Measurements from ENCODE around the gene KCNQ1. TPM values are rescaled to one million over a fixed set of nuclear protein-coding genes. Genes with fewer than 3 reads are reported as not detected.

The KCNQ1 gene
- total and polyA plus RNA-seq, 9 donors: 1.4 to 17.2 (median 3.8) TPM

- Histone ChIP-seq H3K27ac (no peak overlapping the region), H3K27me3 (no peaks in the 10 kb centered on the region), H3K4me1 (ENCODE audit: insufficient read depth) (no peaks in the 10 kb centered on the region), H3K9me3 (no peaks in the 10 kb centered on the region), H3K4me3 (no peak overlapping the region), H3K36me3 (no peaks in the 10 kb centered on the region)
- WGBS, 3 donors: 73 to 78% (median 76%) methylated on average over 6 to 8 of the region's 8 CpGs
- TF ChIP-seq EP300 (IDR thresholded peaks at IDR 0.05): no peak
- intact Hi-C loops (cut with DNase I): no loop called here
- peak in 3 of 5 donors; percentile 15 to 40 (median 23) for DNase-seq
These were observed 105.8 kb downstream of the KCNQ1 start for GRCh38 chr11:2550606-2550970.

GRCh38 chr11:2551131-2551530, 106.3 kb downstream of the KCNQ1 start:
- H3K4me3 ChIP-seq: no peak overlapping the region
- intact Hi-C loops (cut with DNase I): no loop called here
- WGBS, 3 donors: 93 to 94% (median 94%) methylated on average over 12 of the region's 12 CpGs
- H3K27ac ChIP-seq: no peak overlapping the region
- TF ChIP-seq CTCF (IDR thresholded peaks at IDR 0.05) (no peak), EP300 (IDR thresholded peaks at IDR 0.05) (no peak), POLR2A (IDR thresholded peaks at IDR 0.05) (no peak)
- no peaks in the 10 kb centered on the region for H3K4me1 ChIP-seq (ENCODE audit: insufficient read depth)
- peak in 2 of 5 donors; percentile 6 to 18 for DNase-seq
- H3K9me3 ChIP-seq: no peaks in the 10 kb centered on the region
- no peaks in the 10 kb centered on the region for H3K36me3 ChIP-seq
- H3K27me3 ChIP-seq: no peaks in the 10 kb centered on the region

- no peaks in the 10 kb centered on the region for H3K9me3 ChIP-seq
- 77 to 91% (median 84%) methylated on average over 5 of the region's 5 CpGs for WGBS, 3 donors
- no peaks in the 10 kb centered on the region for H3K27me3 ChIP-seq
- no peaks in the 10 kb centered on the region for H3K36me3 ChIP-seq
- no peak for TF ChIP-seq POLR2A (IDR thresholded peaks at IDR 0.05)
- no peak for TF ChIP-seq CTCF (IDR thresholded peaks at IDR 0.05)
- no peak for TF ChIP-seq EP300 (IDR thresholded peaks at IDR 0.05)
- no peaks in the 10 kb centered on the region for H3K4me1 ChIP-seq (ENCODE audit: insufficient read depth)
- H3K27ac ChIP-seq: no peak overlapping the region
- no peak overlapping the region for H3K4me3 ChIP-seq
- intact Hi-C loops (cut with DNase I): no loop called here
- no peak for DNase-seq
These were observed 107.4 kb downstream of the KCNQ1 start for GRCh38 chr11:2552210-2552609.

- Histone ChIP-seq H3K9me3 (no peaks in the 10 kb centered on the region), H3K27me3 (no peaks in the 10 kb centered on the region), H3K4me1 (ENCODE audit: insufficient read depth) (no peaks in the 10 kb centered on the region), H3K36me3 (no peaks in the 10 kb centered on the region), H3K27ac (no peak overlapping the region), H3K4me3 (no peak overlapping the region)
- WGBS, 3 donors: 92 to 99% (median 97%) methylated on average over 2 of the region's 2 CpGs
- intact Hi-C loops (cut with DNase I): no loop called here
- TF ChIP-seq CTCF (IDR thresholded peaks at IDR 0.05) (no peak), POLR2A (IDR thresholded peaks at IDR 0.05) (no peak), EP300 (IDR thresholded peaks at IDR 0.05) (no peak)
- DNase-seq: no peak
These were observed 108.4 kb downstream of the KCNQ1 start for GRCh38 chr11:2553198-2553597.

GRCh38 chr11:2553886-2554285, 109.1 kb downstream of the KCNQ1 start:
- TF ChIP-seq EP300 (IDR thresholded peaks at IDR 0.05) (no peak), CTCF (IDR thresholded peaks at IDR 0.05) (no peak), POLR2A (IDR thresholded peaks at IDR 0.05) (no peak)

More at GRCh38 chr11:2553886-2554285, 109.1 kb downstream of the KCNQ1 start:
- DNase-seq: peak in 2 of 5 donors; percentile 10
- H3K4me3 ChIP-seq: no peak overlapping the region
- 93 to 95% (median 94%) methylated on average over 9 of the region's 9 CpGs for WGBS, 3 donors
- H3K27ac ChIP-seq: no peak overlapping the region
- H3K9me3 ChIP-seq: no peaks in the 10 kb centered on the region
- H3K4me1 ChIP-seq (ENCODE audit: insufficient read depth): no peaks in the 10 kb centered on the region
- intact Hi-C loops (cut with DNase I): no loop called here
- H3K36me3 ChIP-seq: no peaks in the 10 kb centered on the region
- H3K27me3 ChIP-seq: no peaks in the 10 kb centered on the region
